ENCODE data around the gene NEGR1.

Gene NEGR1

DNA sequence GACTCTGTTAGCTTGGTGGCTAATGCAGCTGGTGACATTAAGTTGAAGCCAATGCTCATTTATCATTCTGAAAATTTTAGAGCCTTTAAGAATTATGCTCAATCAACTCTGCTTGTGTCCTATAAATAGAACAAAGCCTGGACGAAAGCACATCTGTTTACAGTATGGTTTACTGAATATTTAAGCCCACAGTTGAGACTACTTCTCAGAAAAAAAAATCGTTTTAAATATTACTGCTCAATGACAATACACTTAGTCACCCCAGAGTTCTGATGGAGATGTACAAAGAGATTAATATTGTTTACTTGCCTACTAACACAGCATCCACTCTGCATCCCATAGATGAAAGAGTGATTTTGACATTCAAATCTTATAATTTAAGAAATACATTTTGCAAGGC lies 79.6 kb downstream of the NEGR1 start:
- H3K9me3 ChIP-seq (ENCODE audit: control insufficient read depth, insufficient read depth, low read length) = no peaks in the 10 kb centered on the region
- H3K36me3 ChIP-seq (ENCODE audit: insufficient read depth, low read length) = no peaks in the 10 kb centered on the region
- no peaks in the 10 kb centered on the region for H3K4me1 ChIP-seq (ENCODE audit: insufficient read depth, low read length)
- H3K9ac ChIP-seq (ENCODE audit: low read depth, low read length) = no peak overlapping the region

- H3K4me1 ChIP-seq (ENCODE audit: insufficient read depth, low read length) = no peaks in the 10 kb centered on the region
- H3K36me3 ChIP-seq (ENCODE audit: insufficient read depth, low read length) = no peaks in the 10 kb centered on the region
- no peaks in the 10 kb centered on the region for H3K9me3 ChIP-seq (ENCODE audit: control insufficient read depth, insufficient read depth, low read length)
- H3K9ac ChIP-seq (ENCODE audit: low read depth, low read length) = no peak overlapping the region
Observed at GRCh38 chr1:72197786-72198185, 84.6 kb downstream of the NEGR1 start.

- Histone ChIP-seq H3K9ac (ENCODE audit: low read depth, low read length) (no peak overlapping the region), H3K9me3 (ENCODE audit: control insufficient read depth, insufficient read depth, low read length) (no peaks in the 10 kb centered on the region)
Observed at GRCh38 chr1:72186733-72187307, 95.5 kb downstream of the NEGR1 start.

DNA sequence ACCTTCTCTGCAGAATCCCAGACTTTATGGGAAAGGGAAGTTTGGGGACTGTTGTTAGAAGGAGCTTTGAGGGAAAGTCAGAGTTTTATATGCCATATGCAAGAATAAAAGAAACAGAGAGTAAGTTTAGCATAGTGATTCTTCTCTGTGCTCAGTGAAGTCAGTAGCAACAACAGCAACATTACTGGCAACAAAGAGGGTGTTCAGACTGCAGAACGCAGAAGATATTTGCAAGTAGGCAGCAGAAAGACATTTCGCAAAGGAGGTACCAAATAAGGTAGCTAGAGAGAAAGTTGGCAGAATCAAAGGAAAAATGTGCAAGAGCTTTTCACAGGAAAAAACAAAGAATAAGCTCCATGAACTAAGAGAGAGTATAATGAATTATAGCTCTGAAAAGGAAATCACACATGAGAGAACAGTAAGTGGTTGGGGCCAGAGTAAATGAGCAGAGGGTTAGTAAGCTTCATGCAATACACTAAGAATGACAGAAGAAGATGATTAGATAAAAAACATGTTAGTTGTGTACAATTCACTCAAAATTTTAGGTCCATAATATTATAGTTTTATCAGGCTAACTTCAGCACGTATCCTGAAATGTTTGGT lies 98.1 kb downstream of the NEGR1 start:
- no peaks in the 10 kb centered on the region for H3K9me3 ChIP-seq (ENCODE audit: control insufficient read depth, insufficient read depth, low read length)
- no peak overlapping the region for H3K9ac ChIP-seq (ENCODE audit: low read depth, low read length)
- H3K4me1 ChIP-seq (ENCODE audit: insufficient read depth, low read length) = no peaks in the 10 kb centered on the region
- H3K36me3 ChIP-seq (ENCODE audit: insufficient read depth, low read length) = no peaks in the 10 kb centered on the region

More at GRCh38 chr1:72186733-72187307, 95.5 kb downstream of the NEGR1 start:
- Histone ChIP-seq H3K4me1 (ENCODE audit: insufficient read depth, low read length) (no peaks in the 10 kb centered on the region), H3K36me3 (ENCODE audit: insufficient read depth, low read length) (no peaks in the 10 kb centered on the region)

- Histone ChIP-seq H3K36me3 (ENCODE audit: insufficient read depth, low read length) (no peaks in the 10 kb centered on the region), H3K9ac (ENCODE audit: low read depth, low read length) (no peak overlapping the region), H3K9me3 (ENCODE audit: control insufficient read depth, insufficient read depth, low read length) (no peaks in the 10 kb centered on the region), H3K4me1 (ENCODE audit: insufficient read depth, low read length) (no peaks in the 10 kb centered on the region)
Observed at GRCh38 chr1:72182859-72183258, 99.5 kb downstream of the NEGR1 start.

DNA sequence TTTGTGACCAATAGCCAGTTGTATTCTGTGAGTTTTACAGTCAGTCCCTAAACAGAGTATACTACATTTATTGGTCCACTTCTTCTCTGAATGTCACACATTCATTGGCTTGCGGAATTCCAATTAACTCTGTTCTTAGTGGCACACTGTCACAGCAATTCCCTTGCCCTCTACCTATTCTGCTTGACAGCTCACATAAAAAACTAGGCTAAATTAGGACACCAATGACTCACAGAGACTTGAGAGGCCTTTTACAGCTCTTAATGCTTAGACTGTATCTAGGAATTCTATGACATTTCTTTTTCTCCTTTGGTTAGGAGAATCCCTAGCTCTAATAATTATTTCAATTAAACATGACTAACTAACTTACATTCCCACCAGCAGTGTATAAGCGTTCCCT lies 104.1 kb downstream of the NEGR1 start:
- Histone ChIP-seq H3K9me3 (ENCODE audit: control insufficient read depth, insufficient read depth, low read length) (no peaks in the 10 kb centered on the region), H3K9ac (ENCODE audit: low read depth, low read length) (no peak overlapping the region), H3K4me1 (ENCODE audit: insufficient read depth, low read length) (no peaks in the 10 kb centered on the region), H3K36me3 (ENCODE audit: insufficient read depth, low read length) (no peaks in the 10 kb centered on the region)

- H3K36me3 ChIP-seq (ENCODE audit: insufficient read depth, low read length) = no peaks in the 10 kb centered on the region
- H3K9me3 ChIP-seq (ENCODE audit: control insufficient read depth, insufficient read depth, low read length) = no peaks in the 10 kb centered on the region
- H3K4me1 ChIP-seq (ENCODE audit: insufficient read depth, low read length) = no peaks in the 10 kb centered on the region
- no peak overlapping the region for H3K9ac ChIP-seq (ENCODE audit: low read depth, low read length)
Observed at GRCh38 chr1:72177711-72178110, 104.6 kb downstream of the NEGR1 start.

DNA sequence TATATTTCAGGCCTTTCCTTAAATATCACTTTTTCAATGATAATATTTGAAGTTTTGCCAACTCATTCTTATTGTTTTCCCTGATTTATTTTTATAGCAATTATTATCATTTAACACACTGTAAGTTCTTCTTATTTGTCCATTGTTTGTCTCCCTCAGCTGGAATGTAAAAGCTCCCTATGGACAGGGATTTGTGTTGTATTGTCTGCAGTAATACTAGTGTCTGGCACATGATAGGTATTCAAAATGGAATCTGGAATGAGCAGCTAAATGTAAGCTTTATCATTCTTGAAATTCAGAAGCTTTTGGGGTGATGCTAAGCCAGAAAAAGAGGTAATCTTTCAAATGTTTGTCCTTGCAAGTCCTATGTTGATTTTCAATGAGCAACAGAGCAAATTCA lies 112.1 kb downstream of the NEGR1 start:
- H3K9ac ChIP-seq (ENCODE audit: low read depth, low read length) = no peak overlapping the region
- H3K36me3 ChIP-seq (ENCODE audit: insufficient read depth, low read length) = no peaks in the 10 kb centered on the region
- no peaks in the 10 kb centered on the region for H3K4me1 ChIP-seq (ENCODE audit: insufficient read depth, low read length)
- H3K9me3 ChIP-seq (ENCODE audit: control insufficient read depth, insufficient read depth, low read length) = no peaks in the 10 kb centered on the region

DNA sequence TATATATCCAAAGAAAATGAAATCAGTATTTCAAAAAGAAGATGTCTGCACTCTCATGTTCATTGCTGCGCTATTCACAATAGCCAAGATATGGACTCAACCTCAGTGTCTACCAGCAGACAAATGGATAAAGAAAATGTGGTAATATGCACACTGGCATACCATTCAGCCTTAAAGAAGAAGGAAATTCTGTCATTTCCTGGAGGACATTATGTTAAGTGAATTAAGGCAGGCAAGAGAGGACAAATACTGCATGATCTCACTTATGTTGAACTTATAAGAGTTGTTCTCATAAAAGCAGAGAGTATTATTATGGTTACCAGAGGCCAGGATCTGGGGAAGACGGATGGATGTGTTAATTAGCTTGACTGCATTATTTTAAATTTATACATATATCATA lies 115.9 kb downstream of the NEGR1 start:
- Histone ChIP-seq H3K9me3 (ENCODE audit: control insufficient read depth, insufficient read depth, low read length) (no peaks in the 10 kb centered on the region), H3K4me1 (ENCODE audit: insufficient read depth, low read length) (no peaks in the 10 kb centered on the region), H3K36me3 (ENCODE audit: insufficient read depth, low read length) (no peaks in the 10 kb centered on the region), H3K9ac (ENCODE audit: low read depth, low read length) (no peak overlapping the region)

- no peak overlapping the region for H3K9ac ChIP-seq (ENCODE audit: low read depth, low read length)
- no peaks in the 10 kb centered on the region for H3K9me3 ChIP-seq (ENCODE audit: control insufficient read depth, insufficient read depth, low read length)
- no peaks in the 10 kb centered on the region for H3K4me1 ChIP-seq (ENCODE audit: insufficient read depth, low read length)
- no peaks in the 10 kb centered on the region for H3K36me3 ChIP-seq (ENCODE audit: insufficient read depth, low read length)
Observed at GRCh38 chr1:72150508-72150907, 131.8 kb downstream of the NEGR1 start.

DNA sequence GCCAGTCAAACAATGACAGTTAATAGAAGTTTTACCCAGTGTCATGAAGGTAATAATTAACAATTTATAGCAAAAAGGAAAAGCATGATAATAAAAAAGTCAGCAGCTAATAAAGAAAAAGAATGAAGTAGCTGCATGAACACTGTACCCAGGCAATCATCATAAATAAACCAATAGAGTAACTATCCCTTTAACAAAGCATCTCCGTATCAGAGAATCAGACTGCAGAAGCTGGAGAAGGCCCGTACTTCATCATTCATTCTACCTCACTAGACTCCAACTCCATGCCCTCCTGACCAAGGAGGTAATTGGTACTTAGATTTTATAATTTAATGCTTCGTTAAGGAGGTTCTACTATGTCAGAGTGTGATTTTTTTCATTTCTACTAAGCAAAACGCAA lies 140.5 kb downstream of the NEGR1 start:
- Histone ChIP-seq H3K36me3 (ENCODE audit: insufficient read depth, low read length) (no peaks in the 10 kb centered on the region), H3K9me3 (ENCODE audit: control insufficient read depth, insufficient read depth, low read length) (no peaks in the 10 kb centered on the region), H3K4me1 (ENCODE audit: insufficient read depth, low read length) (no peaks in the 10 kb centered on the region), H3K9ac (ENCODE audit: low read depth, low read length) (no peak overlapping the region)

- Histone ChIP-seq H3K9me3 (ENCODE audit: control insufficient read depth, insufficient read depth, low read length) (no peaks in the 10 kb centered on the region), H3K9ac (ENCODE audit: low read depth, low read length) (no peak overlapping the region), H3K36me3 (ENCODE audit: insufficient read depth, low read length) (no peaks in the 10 kb centered on the region), H3K4me1 (ENCODE audit: insufficient read depth, low read length) (no peaks in the 10 kb centered on the region)
Observed at GRCh38 chr1:72140222-72140621, 142.1 kb downstream of the NEGR1 start.

- Histone ChIP-seq H3K9ac (ENCODE audit: low read depth, low read length) (no peak overlapping the region), H3K4me1 (ENCODE audit: insufficient read depth, low read length) (no peaks in the 10 kb centered on the region), H3K9me3 (ENCODE audit: control insufficient read depth, insufficient read depth, low read length) (no peaks in the 10 kb centered on the region), H3K36me3 (ENCODE audit: insufficient read depth, low read length) (no peaks in the 10 kb centered on the region)
Observed at GRCh38 chr1:72137656-72138055, 144.7 kb downstream of the NEGR1 start.

DNA sequence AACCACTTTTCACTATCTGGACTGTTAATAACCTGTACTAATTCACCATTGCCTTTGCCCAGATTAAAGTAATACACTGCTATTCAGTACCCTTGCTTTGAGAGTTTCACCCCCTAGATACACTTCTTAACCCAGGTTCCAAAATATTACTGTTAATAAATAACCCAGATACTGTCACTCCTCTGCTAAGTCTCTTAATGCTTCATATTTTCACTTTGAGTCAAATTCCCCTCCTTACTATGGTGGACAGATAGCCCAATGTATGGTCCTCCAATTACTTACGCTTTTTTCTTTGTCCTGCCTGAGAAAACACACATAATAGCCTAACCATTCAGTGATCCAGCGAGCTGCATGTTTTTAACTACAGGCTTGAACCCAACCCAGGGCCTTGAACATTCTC lies 152.5 kb downstream of the NEGR1 start:
- no peaks in the 10 kb centered on the region for H3K4me1 ChIP-seq (ENCODE audit: insufficient read depth, low read length)
- no peaks in the 10 kb centered on the region for H3K9me3 ChIP-seq (ENCODE audit: control insufficient read depth, insufficient read depth, low read length)
- H3K9ac ChIP-seq (ENCODE audit: low read depth, low read length) = no peak overlapping the region
- H3K36me3 ChIP-seq (ENCODE audit: insufficient read depth, low read length) = no peaks in the 10 kb centered on the region

DNA sequence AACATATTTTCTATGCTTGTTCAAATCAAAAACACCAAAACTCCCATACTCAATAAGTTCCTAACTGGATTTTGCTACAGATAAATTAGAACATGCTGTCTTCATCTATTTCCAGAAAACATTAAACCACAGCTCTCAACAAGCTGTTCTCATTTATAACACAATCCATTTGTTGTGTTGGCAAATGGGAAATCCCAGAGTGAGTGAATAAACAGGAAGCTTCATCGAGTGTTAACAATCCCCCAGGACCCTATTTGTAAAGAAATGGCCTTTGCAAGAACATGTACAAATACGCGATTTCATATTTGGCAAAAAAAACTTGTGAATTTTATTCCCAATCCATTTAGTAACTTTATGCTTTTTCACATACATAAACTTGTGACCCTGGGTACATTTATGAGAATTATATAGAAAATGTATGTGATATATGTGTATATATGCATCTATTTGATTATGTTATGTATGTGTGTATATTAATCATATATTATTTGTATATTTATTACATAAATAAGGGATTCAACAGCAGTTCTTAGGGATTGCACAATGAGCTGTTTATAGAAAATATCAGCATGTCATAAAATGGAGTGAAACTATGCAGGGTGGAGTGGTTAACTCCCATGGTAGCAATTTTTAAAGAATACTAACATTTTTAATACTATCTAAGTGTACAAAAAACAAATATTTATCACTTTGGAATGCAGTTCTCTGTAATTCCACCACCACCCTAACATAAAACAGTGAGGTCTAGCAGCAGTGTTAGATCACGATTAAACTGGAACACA lies 160.0 kb downstream of the NEGR1 start:
- Histone ChIP-seq H3K9me3 (ENCODE audit: control insufficient read depth, insufficient read depth, low read length) (no peaks in the 10 kb centered on the region), H3K36me3 (ENCODE audit: insufficient read depth, low read length) (no peaks in the 10 kb centered on the region), H3K4me1 (ENCODE audit: insufficient read depth, low read length) (no peaks in the 10 kb centered on the region), H3K9ac (ENCODE audit: low read depth, low read length) (no peak overlapping the region)

Measured in ES-I3 (cell line).